Ovary (tissue), 9 donors: Measurements from ENCODE around the gene PPL. TPM values are rescaled to one million over a fixed set of nuclear protein-coding genes. Genes with fewer than 3 reads are reported as not detected.

Source experiments
- DNase-seq, 5 donors: peaks; one replicate each; pipeline ENCODE4 v3.0.0-alpha.2; 2019 to 2020
- H3K27ac ChIP-seq, 2 donors: fragments of 200-600 bp; one replicate each; pipeline versions ENCODE4 v1.5.1 to v1.8.0; 2019 to 2022
- H3K27me3 ChIP-seq: fragments of 200-600 bp; one replicate; pipeline ENCODE4 v1.8.0; 2022
- H3K36me3 ChIP-seq: fragments of 200-600 bp; sonication (generic); one replicate; pipeline ENCODE4 v1.5.1; 2019
- H3K4me1 ChIP-seq: one replicate; pipeline ENCODE4 v1.8.1; 2013; ENCODE audit warnings: mild to moderate bottlenecking, moderate library complexity; ENCODE audit not compliant: insufficient read depth
- H3K4me3 ChIP-seq: fragments of 200-600 bp; sonication (generic); one replicate; pipeline ENCODE4 v1.5.1; 2017
- H3K9me3 ChIP-seq, 2 donors: fragments of 200-600 bp in 1 of 2; sonication (generic) in 1 of 2; one replicate each; pipeline versions ENCODE4 v1.5.1 to v1.8.1; 2013 to 2019; ENCODE audit warnings: mild to moderate bottlenecking in 1 of 2, moderate library complexity in 1 of 2
- CTCF ChIP-seq, 3 donors: fragments of 450-650 bp in 2 of 3; fragments of 200-600 bp in 1 of 3; IDR thresholded peaks; one replicate each; pipeline versions ENCODE4 v1.5.1 to v1.8.0; 2016 to 2022; ENCODE audit warnings: antibody characterized with exemption in 3 of 3, mild to moderate bottlenecking in 1 of 3
- EP300 ChIP-seq: sonication (generic); formaldehyde crosslinking; IDR thresholded peaks from one replicate; pipeline ENCODE4 v1.6.1; 2017; ENCODE audit warnings: antibody characterized with exemption
- POLR2A ChIP-seq: fragments of 450-650 bp; IDR thresholded peaks from one replicate; pipeline ENCODE4 v1.6.1; 2017; ENCODE audit warnings: antibody characterized with exemption, mild to moderate bottlenecking, moderate library complexity
- WGBS, 3 donors: extraction: QIAGEN DNeasy Blood & Tissue Kit in 1 of 3; methylation state at CpG; one replicate each; pipeline versions ENCODE4 v1.1.5 to v1.1.7; 2013 to 2017; 5-methylcytosine and 5-hydroxymethylcytosine counted together
- intact Hi-C, 4 donors: fragments of 100-400 bp; cut with DNase I; formaldehyde crosslinking; loops; one replicate each; pipeline versions ENCODE4 v1.11.0 to v1.15.1; 2022 to 2023
- polyA plus RNA-seq, 2 donors: library from polyadenylated mRNA; stranded (reverse); fragments of 200-250 nt in 1 of 2; fragments of 350-450 nt in 1 of 2; fragmentation: Illumina TruSeq in 1 of 2; extraction: RNeasy Lipid Tissue Mini Kit (QIAGEN cat#74804) in 1 of 2; gene quantifications; one replicate each; pipeline ENCODE4 v1.2.3, GENCODE V29; 2013 to 2014
- total RNA-seq, 7 donors: library from RNA; depleted of rRNA in 2 of 7; stranded (reverse); fragments of >200 nt in 2 of 7; fragmentation: NEBNext Ultra II Directional in 3 of 7; extraction: Animal tissue kit (Norgen Biotek cat#: 25700) in 3 of 7; gene quantifications; one replicate each; pipeline versions ENCODE4 v1.1.0 to v1.2.4, GENCODE V29; 2016 to 2023
- donor health status: DM: no; HTN: no; CAD: no; lungs with moderate emphysema.
- donor health status: DM: no; HTN: no; CAD: no.
- donor health status: Bipolar disorder and iron deficiency.
- donor health status: DM: yes; HTN: yes; CAD: no.
- donor health status: DM: no; HTN: no; CAD: no.
- donor health status: DM: yes; HTN: yes; CAD: no.

The PPL gene
- total and polyA plus RNA-seq, 9 donors, result 4.2 to 37.8 (median 9.1) TPM

GRCh38 chr16:4976611-4977145 lies 39.7 kb upstream of the PPL start:
- no peak overlapping the region for H3K27ac ChIP-seq
- 58 to 67% (median 66%) methylated on average over 5 of the region's 5 CpGs for WGBS, 3 donors
- H3K9me3 ChIP-seq, result no peaks in the 10 kb centered on the region
- no peaks in the 10 kb centered on the region for H3K36me3 ChIP-seq
- H3K4me3 ChIP-seq, result no peak overlapping the region
- H3K4me1 ChIP-seq, result no peaks in the 10 kb centered on the region
- intact Hi-C loops, result no loop called here
- TF ChIP-seq EP300, result no peak
- no peak for TF ChIP-seq CTCF (IDR thresholded peaks at IDR 0.05)
- TF ChIP-seq POLR2A, result no peak
- H3K27me3 ChIP-seq, result no peaks in the 10 kb centered on the region
- DNase-seq, result no peak

GRCh38 chr16:4976079-4976478 lies 39.1 kb upstream of the PPL start:
- Histone ChIP-seq H3K4me1 (no peaks in the 10 kb centered on the region), H3K4me3 (no peak overlapping the region), H3K27me3 (no peaks in the 10 kb centered on the region), H3K27ac (no peak overlapping the region), H3K36me3 (no peaks in the 10 kb centered on the region), H3K9me3 (no peaks in the 10 kb centered on the region)
- WGBS, 3 donors, result 92 to 94% (median 93%) methylated on average over 2 of the region's 2 CpGs
- intact Hi-C loops, result no loop called here
- no peak for TF ChIP-seq CTCF (IDR thresholded peaks at IDR 0.05)
- DNase-seq, result no peak

- WGBS, 3 donors, result 32 to 48% (median 41%) methylated on average over 8 of the region's 8 CpGs
- no peaks in the 10 kb centered on the region for H3K27me3 ChIP-seq
- no peaks in the 10 kb centered on the region for H3K4me1 ChIP-seq
- no peak for DNase-seq
- TF ChIP-seq POLR2A, result no peak
- no peak for TF ChIP-seq CTCF (IDR thresholded peaks at IDR 0.05)
- intact Hi-C loops, result no loop called here
- H3K9me3 ChIP-seq, result no peaks in the 10 kb centered on the region
- H3K27ac ChIP-seq, result no peak overlapping the region
- no peak overlapping the region for H3K4me3 ChIP-seq
- H3K36me3 ChIP-seq, result no peaks in the 10 kb centered on the region
These were observed 36.1 kb upstream of the PPL start for GRCh38 chr16:4972938-4973587.

- intact Hi-C loops, result no loop called here
- no peaks in the 10 kb centered on the region for H3K9me3 ChIP-seq
- H3K27ac ChIP-seq, result no peak overlapping the region
- 56 to 66% (median 65%) methylated on average over 3 of the region's 3 CpGs for WGBS, 3 donors
- TF ChIP-seq POLR2A (no peak), EP300 (no peak), CTCF (IDR thresholded peaks at IDR 0.05) (no peak)
- no peak for DNase-seq
- H3K4me3 ChIP-seq, result no peak overlapping the region
- no peaks in the 10 kb centered on the region for H3K36me3 ChIP-seq
- no peaks in the 10 kb centered on the region for H3K27me3 ChIP-seq
- H3K4me1 ChIP-seq, result no peaks in the 10 kb centered on the region
These were observed 33.1 kb upstream of the PPL start for GRCh38 chr16:4970010-4970409.
